Hepatocyte (in vitro differentiated cells): Measurements from ENCODE around the gene ERMARD. TPM values are rescaled to one million over a fixed set of nuclear protein-coding genes. Genes with fewer than 3 reads are reported as not detected.

Experiments used
- DNase-seq: peaks from one replicate; pipeline ENCODE4 v3.0.0-alpha.2; 2016; ENCODE audit warnings: low spot score
- H2AFZ ChIP-seq: fragments of 200-600 bp; sonication (generic); 2 replicates; pipeline ENCODE4 v1.6.0; 2016; ENCODE audit warnings: antibody characterized with exemption, mild to moderate bottlenecking
- H3K27ac ChIP-seq: fragments of 200-600 bp; sonication (generic); 2 replicates; pipeline ENCODE4 v1.5.1; 2016; ENCODE audit warnings: mild to moderate bottlenecking
- H3K27me3 ChIP-seq: fragments of 200-600 bp; sonication (generic); 2 replicates; pipeline ENCODE4 v1.6.1; 2016
- H3K36me3 ChIP-seq: fragments of 200-600 bp; sonication (generic); replicated peaks from 2 replicates; pipeline ENCODE4 v1.5.1; 2016; ENCODE audit warnings: low read depth; ENCODE audit not compliant: insufficient read depth
- H3K4me1 ChIP-seq: fragments of 200-600 bp; sonication (generic); 2 replicates; pipeline ENCODE4 v1.5.1; 2016; ENCODE audit warnings: mild to moderate bottlenecking, moderate library complexity; ENCODE audit not compliant: insufficient read depth
- H3K4me2 ChIP-seq: fragments of 200-600 bp; sonication (generic); 2 replicates; pipeline ENCODE4 v1.6.0; 2016
- H3K4me3 ChIP-seq: fragments of 200-600 bp; sonication (generic); 2 replicates; pipeline ENCODE4 v1.5.1; 2016; ENCODE audit warnings: mild to moderate bottlenecking
- H3K79me2 ChIP-seq: fragments of 200-600 bp; sonication (generic); 2 replicates; pipeline ENCODE4 v1.6.0; 2017; ENCODE audit warnings: mild to moderate bottlenecking
- H3K9me2 ChIP-seq: fragments of 200-600 bp; sonication (generic); replicated peaks from 2 replicates; pipeline ENCODE4 v1.6.0; 2017; ENCODE audit warnings: mild to moderate bottlenecking; ENCODE audit not compliant: insufficient read depth
- H3K9me3 ChIP-seq: fragments of 200-600 bp; sonication (generic); 2 replicates; pipeline ENCODE4 v1.5.1; 2016; ENCODE audit warnings: low read depth, mild to moderate bottlenecking
- H4K20me1 ChIP-seq: fragments of 200-600 bp; sonication (generic); 2 replicates; pipeline ENCODE4 v1.6.0; 2016; ENCODE audit warnings: mild to moderate bottlenecking; ENCODE audit not compliant: insufficient read depth, poor library complexity, severe bottlenecking
- CTCF ChIP-seq: fragments of 200-600 bp; sonication (generic); IDR thresholded peaks from 2 replicates; pipeline ENCODE4 v1.5.1; 2016; ENCODE audit warnings: antibody characterized with exemption, mild to moderate bottlenecking; ENCODE audit not compliant: poor library complexity
- EZH2 ChIP-seq: fragments of 200-600 bp; sonication (generic); IDR thresholded peaks from 2 replicates; pipeline ENCODE4 v1.6.1; 2016; ENCODE audit warnings: antibody characterized with exemption, mild to moderate bottlenecking, borderline replicate concordance
- EZH2phosphoT487 ChIP-seq: fragments of 200-600 bp; sonication (generic); IDR thresholded peaks from one replicate; pipeline ENCODE4 v1.6.1; 2018; ENCODE audit warnings: antibody characterized with exemption, mild to moderate bottlenecking, low read depth, moderate library complexity; ENCODE audit not compliant: unreplicated experiment, severe bottlenecking
- WGBS: methylation state at CpG from one replicate; pipeline ENCODE4 v1.1.6; 2016; ENCODE audit warnings: low lambda C conversion rate; ENCODE audit errors: missing lambda C conversion rate; 5-methylcytosine and 5-hydroxymethylcytosine counted together
- polyA plus RNA-seq: library from polyadenylated mRNA; unstranded; fragments of >200 nt; fragmentation: Nextera tagmentation; extraction: Ambion mirVana; gene quantifications from 2 replicates; pipeline ENCODE4 v1.2.1, GENCODE V29; 2016
- total RNA-seq: library from RNA; depleted of rRNA; stranded (reverse); fragments of >200 nt; gene quantifications from 2 replicates; pipeline ENCODE4 v1.2.3, GENCODE V29; 2014

The ERMARD gene
- total and polyA plus RNA-seq, 2 experiments from 2014 or later, result 22.7 to 27.4 TPM

DNA sequence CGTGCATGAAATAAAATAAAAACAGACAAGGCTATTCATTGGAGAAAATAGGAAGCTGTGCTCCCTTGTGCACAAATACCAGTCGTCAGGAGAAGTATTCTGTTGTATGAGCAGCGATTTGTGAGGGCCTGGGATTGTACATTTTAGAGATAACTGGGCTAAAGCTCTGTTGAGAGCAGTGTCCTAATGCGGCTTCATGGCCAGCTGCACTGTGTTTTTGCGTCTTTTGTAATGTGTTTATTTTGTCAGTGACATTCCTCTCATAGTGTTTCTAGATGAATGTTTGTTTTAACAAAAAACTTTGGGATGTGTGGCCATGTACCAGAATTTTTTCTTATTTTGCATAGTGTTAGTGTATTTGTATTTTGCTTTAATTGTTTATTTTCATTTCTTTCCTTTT lies 14.8 kb downstream of the ERMARD start:
- Histone ChIP-seq H3K9me2 (no peaks in the 10 kb centered on the region), H2AFZ (no peak overlapping the region), H3K27ac (no peak overlapping the region), H3K9me3 (no peaks in the 10 kb centered on the region), H4K20me1 (no peaks in the 10 kb centered on the region), H3K79me2 (no peaks in the 10 kb centered on the region), H3K27me3 (no peaks in the 10 kb centered on the region), H3K4me1 (no peaks in the 10 kb centered on the region), H3K4me3 (no peak overlapping the region), H3K4me2 (no peak overlapping the region), H3K36me3 (no peaks in the 10 kb centered on the region)
- no peak for DNase-seq
- 79% methylated on average over 5 of the region's 5 CpGs for WGBS
- no peak for TF ChIP-seq EZH2
- TF ChIP-seq CTCF, result no peak
- no peak for TF ChIP-seq EZH2phosphoT487

- Histone ChIP-seq H3K4me2 (no peak overlapping the region), H3K4me1 (no peaks in the 10 kb centered on the region), H3K27me3 (no peaks in the 10 kb centered on the region), H3K4me3 (no peak overlapping the region), H4K20me1 (no peaks in the 10 kb centered on the region), H3K9me3 (no peaks in the 10 kb centered on the region), H3K27ac (no peak overlapping the region), H3K79me2 (no peaks in the 10 kb centered on the region), H2AFZ (no peak overlapping the region), H3K9me2 (no peaks in the 10 kb centered on the region), H3K36me3 (no peaks in the 10 kb centered on the region)
- 97% methylated on average over 13 of the region's 13 CpGs for WGBS
- DNase-seq, result no peak
- TF ChIP-seq CTCF, result no peak
- TF ChIP-seq EZH2, result no peak
- no peak for TF ChIP-seq EZH2phosphoT487
Measured at GRCh38 chr6:169766921-169767736, 15.7 kb downstream of the ERMARD start.

- Histone ChIP-seq H3K27ac (no peak overlapping the region), H3K4me1 (no peaks in the 10 kb centered on the region), H3K9me3 (no peaks in the 10 kb centered on the region), H2AFZ (no peak overlapping the region), H4K20me1 (no peaks in the 10 kb centered on the region), H3K79me2 (no peaks in the 10 kb centered on the region), H3K9me2 (no peaks in the 10 kb centered on the region), H3K36me3 (no peaks in the 10 kb centered on the region), H3K4me3 (no peak overlapping the region), H3K4me2 (no peak overlapping the region), H3K27me3 (no peaks in the 10 kb centered on the region)
- no peak for DNase-seq
- 99% methylated on average over 9 of the region's 9 CpGs for WGBS
- TF ChIP-seq EZH2 (no peak), EZH2phosphoT487 (no peak), CTCF (no peak)
Measured at GRCh38 chr6:169774347-169774746, 22.9 kb downstream of the ERMARD start.
